Mucosa of rectum (tissue), 2 donors: ENCODE results near the gene INSM1.

ENCODE experiments used
- H3K27ac ChIP-seq, 2 donors: one replicate each; pipeline ENCODE4 v1.7.0; 2013; ENCODE audit warnings: inconsistent platforms in 2 of 2, low read depth in 2 of 2, low read length in 2 of 2
- H3K27me3 ChIP-seq, 2 donors: one replicate each; pipeline ENCODE4 v1.7.0; 2013; ENCODE audit warnings: low read length in 2 of 2; ENCODE audit not compliant: control insufficient read depth in 2 of 2, insufficient read depth in 2 of 2
- H3K36me3 ChIP-seq, 2 donors: one replicate each; pipeline ENCODE4 v1.7.0; 2013; ENCODE audit warnings: low read length in 2 of 2; ENCODE audit not compliant: control insufficient read depth in 2 of 2, insufficient read depth in 2 of 2
- H3K4me1 ChIP-seq, 2 donors: one replicate each; pipeline ENCODE4 v1.7.0; 2013; ENCODE audit warnings: low read length in 2 of 2, mild to moderate bottlenecking in 1 of 2; ENCODE audit not compliant: control insufficient read depth in 2 of 2, insufficient read depth in 2 of 2
- H3K4me3 ChIP-seq, 2 donors: one replicate each; pipeline ENCODE4 v1.7.0; 2013; ENCODE audit warnings: low read length in 2 of 2
- H3K9ac ChIP-seq, 2 donors: one replicate each; pipeline ENCODE4 v1.7.0; 2013; ENCODE audit warnings: low read length in 2 of 2, low read depth in 1 of 2, mild to moderate bottlenecking in 1 of 2
- H3K9me3 ChIP-seq, 2 donors: one replicate each; pipeline ENCODE4 v1.7.0; 2013; ENCODE audit warnings: low read length in 2 of 2; ENCODE audit not compliant: control insufficient read depth in 2 of 2
- donor health status: healthy.
- donor health status: Normal muscosa, but diverticular disease.

The INSM1 gene

GRCh38 chr20:20405623-20406022, 37.7 kb downstream of the INSM1 start:
- Histone ChIP-seq H3K4me3 (no peak overlapping the region), H3K36me3 (peaks cover 5 to 6% of the 10 kb centered on the region in 2 donors), H3K27ac (no peak overlapping the region), H3K27me3 (no peaks in the 10 kb centered on the region), H3K4me1 (no peaks in the 10 kb centered on the region), H3K9ac (no peak overlapping the region), H3K9me3 (no peaks in the 10 kb centered on the region)

- no peak overlapping the region for H3K27ac ChIP-seq
These were observed 38.4 kb downstream of the INSM1 start for GRCh38 chr20:20406306-20406705.

DNA sequence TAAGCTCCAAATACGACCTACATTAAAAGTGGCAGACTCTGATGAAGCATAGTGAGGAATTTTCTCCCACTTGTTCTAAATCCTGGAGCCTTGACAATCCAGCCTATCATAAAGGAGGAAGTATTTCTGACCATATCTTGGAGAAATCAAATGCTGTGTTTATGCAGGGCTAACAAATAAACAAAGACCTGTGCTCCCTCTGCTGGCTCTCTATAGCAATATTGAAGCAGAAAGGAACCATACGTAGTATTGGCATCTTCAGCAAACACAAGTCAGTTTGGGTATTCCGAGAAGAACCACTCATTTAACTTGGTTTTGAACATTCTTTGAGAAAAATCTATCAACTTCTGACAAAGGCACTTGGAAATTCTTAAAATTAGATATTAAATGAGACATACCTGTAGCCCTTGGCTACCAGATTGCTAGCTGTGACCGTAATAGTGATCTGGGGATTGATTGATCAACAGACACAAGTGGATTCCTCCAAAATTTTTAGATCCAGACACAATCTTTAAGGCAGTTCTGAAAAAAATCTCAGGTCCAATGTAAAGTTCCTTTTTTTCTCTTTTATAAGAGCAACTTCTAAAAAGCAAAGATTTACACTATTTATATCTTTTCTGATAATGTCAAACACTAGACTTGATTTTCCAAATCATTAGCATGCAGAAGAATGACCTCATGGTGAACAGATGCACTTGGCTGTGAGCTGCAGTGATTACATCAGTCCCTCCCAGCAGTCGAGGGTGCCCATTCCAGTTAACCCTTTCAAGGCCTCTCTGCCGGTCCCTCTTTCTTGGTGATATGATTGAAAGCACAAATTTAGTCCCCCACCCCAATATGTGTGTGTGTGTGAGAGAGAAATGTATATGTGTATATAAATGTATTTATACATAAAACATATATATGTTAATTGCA, 40.2 kb downstream of the INSM1 start:
- H3K9me3 ChIP-seq = no peaks in the 10 kb centered on the region
- no peak overlapping the region for H3K4me3 ChIP-seq
- H3K27me3 ChIP-seq = no peaks in the 10 kb centered on the region
- H3K9ac ChIP-seq = no peak overlapping the region
- H3K27ac ChIP-seq = no peak overlapping the region
- peaks cover 2 to 4% of the 10 kb centered on the region in 2 donors for H3K36me3 ChIP-seq
- no peaks in the 10 kb centered on the region for H3K4me1 ChIP-seq

More at GRCh38 chr20:20406306-20406705, 38.4 kb downstream of the INSM1 start:
- H3K4me3 ChIP-seq = no peak overlapping the region
- H3K9ac ChIP-seq = no peak overlapping the region
- H3K36me3 ChIP-seq = peaks cover 5% of the 10 kb centered on the region in 2 donors
- H3K4me1 ChIP-seq = no peaks in the 10 kb centered on the region
- no peaks in the 10 kb centered on the region for H3K9me3 ChIP-seq
- no peaks in the 10 kb centered on the region for H3K27me3 ChIP-seq

DNA sequence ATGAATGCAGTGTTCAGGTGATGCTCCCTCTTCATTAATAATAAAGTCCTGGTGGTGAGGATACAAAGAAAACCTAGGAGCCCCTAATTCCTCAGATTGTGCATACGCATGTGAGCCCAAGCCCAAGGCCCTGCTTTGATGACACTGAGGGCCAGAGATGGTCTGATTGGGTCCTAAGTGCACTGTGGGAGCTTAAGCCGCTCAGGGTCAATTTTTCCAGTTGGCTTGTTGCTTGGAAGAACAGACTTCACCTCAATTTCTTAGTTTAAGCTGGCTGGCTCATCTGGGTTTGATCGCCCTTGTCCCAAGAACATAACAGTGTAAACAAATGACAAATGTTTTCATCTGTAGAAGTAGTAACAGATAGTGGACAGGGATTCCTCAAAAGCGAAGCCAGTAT, 41.4 kb downstream of the INSM1 start:
- Histone ChIP-seq H3K9me3 (no peaks in the 10 kb centered on the region), H3K4me3 (no peak overlapping the region), H3K9ac (no peak overlapping the region), H3K36me3 (peaks cover 0 to 4% of the 10 kb centered on the region in 2 donors), H3K4me1 (no peaks in the 10 kb centered on the region), H3K27ac (no peak overlapping the region), H3K27me3 (no peaks in the 10 kb centered on the region)

DNA sequence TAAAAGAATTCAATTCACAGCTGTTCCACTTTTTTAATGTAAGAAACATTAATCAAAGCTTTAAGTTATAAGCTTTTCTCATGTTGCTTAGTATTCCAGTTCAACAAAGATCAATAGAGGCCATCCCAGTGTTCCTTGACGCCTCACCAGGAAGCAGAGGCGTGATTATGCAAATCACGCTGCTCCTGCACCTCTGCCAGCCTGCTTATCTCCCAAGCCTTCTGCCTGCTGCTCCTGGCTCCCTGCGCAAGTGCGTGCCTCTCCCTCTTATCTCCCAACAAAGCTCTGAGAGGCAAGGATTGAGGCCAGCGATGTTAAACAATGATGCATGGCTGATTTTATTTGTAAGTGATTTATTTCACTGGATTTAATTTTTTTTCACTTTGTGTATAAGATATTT, 42.8 kb downstream of the INSM1 start:
- no peaks in the 10 kb centered on the region for H3K4me1 ChIP-seq

DNA sequence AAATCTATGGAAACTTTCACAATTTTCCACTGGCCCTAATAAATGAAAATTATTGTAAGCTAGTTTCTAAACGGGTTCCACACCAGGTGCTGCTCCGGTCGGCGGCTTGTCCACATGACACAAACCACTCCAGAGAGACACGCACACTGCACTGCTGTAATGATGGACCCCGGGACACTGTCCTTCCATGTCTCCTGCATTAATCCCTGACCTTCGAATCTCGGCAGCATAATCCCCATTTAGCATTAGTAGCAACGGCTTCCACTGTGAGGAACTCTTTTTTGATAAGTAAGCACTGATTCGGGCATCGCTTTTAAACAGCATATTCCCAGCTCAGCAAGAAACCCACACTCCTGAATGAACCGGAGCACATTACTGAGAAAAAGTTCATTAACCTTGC, 43.5 kb downstream of the INSM1 start:
- Histone ChIP-seq H3K27ac (no peak overlapping the region), H3K4me3 (no peak overlapping the region)

More for the DNA sequence above, 42.8 kb downstream of the INSM1 start:
- Histone ChIP-seq H3K9me3 (no peaks in the 10 kb centered on the region), H3K9ac (no peak overlapping the region), H3K27me3 (no peaks in the 10 kb centered on the region), H3K27ac (no peak overlapping the region), H3K4me3 (no peak overlapping the region), H3K36me3 (peaks cover 0 to 4% of the 10 kb centered on the region in 2 donors)

GRCh38 chr20:20411836-20412235, 43.9 kb downstream of the INSM1 start:
- H3K36me3 ChIP-seq = peaks cover 0 to 4% of the 10 kb centered on the region in 2 donors
- no peak overlapping the region for H3K4me3 ChIP-seq
- H3K27ac ChIP-seq = no peak overlapping the region
- no peaks in the 10 kb centered on the region for H3K27me3 ChIP-seq
- no peaks in the 10 kb centered on the region for H3K4me1 ChIP-seq
- H3K9me3 ChIP-seq = no peaks in the 10 kb centered on the region
- H3K9ac ChIP-seq = no peak overlapping the region

More for the DNA sequence above, 43.5 kb downstream of the INSM1 start:
- H3K36me3 ChIP-seq = peaks cover 0 to 4% of the 10 kb centered on the region in 2 donors
- H3K9ac ChIP-seq = no peak overlapping the region
- H3K4me1 ChIP-seq = no peaks in the 10 kb centered on the region
- H3K27me3 ChIP-seq = no peaks in the 10 kb centered on the region
- no peaks in the 10 kb centered on the region for H3K9me3 ChIP-seq

DNA sequence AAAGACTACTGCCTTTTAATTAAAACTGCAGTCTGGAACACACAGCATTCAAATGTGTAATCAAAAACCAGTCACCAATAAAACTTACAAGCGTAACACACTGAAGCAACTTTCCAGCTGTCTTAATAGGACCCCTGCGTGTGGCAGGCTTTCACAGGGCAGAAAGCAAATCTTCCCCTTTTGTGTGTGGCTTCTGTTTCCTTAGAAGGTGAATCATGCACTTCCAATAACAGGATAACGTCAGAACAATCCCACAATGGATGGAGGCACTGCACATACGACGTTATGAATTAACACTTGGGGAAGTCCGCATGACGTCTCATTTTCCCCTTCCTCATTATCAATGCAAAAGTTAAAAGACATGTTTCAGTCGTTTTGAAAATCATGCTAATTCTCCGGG, 44.8 kb downstream of the INSM1 start:
- Histone ChIP-seq H3K36me3 (peaks cover 0 to 4% of the 10 kb centered on the region in 2 donors), H3K9ac (no peak overlapping the region), H3K27ac (no peak overlapping the region), H3K27me3 (no peaks in the 10 kb centered on the region), H3K4me1 (no peaks in the 10 kb centered on the region), H3K4me3 (no peak overlapping the region), H3K9me3 (no peaks in the 10 kb centered on the region)

DNA sequence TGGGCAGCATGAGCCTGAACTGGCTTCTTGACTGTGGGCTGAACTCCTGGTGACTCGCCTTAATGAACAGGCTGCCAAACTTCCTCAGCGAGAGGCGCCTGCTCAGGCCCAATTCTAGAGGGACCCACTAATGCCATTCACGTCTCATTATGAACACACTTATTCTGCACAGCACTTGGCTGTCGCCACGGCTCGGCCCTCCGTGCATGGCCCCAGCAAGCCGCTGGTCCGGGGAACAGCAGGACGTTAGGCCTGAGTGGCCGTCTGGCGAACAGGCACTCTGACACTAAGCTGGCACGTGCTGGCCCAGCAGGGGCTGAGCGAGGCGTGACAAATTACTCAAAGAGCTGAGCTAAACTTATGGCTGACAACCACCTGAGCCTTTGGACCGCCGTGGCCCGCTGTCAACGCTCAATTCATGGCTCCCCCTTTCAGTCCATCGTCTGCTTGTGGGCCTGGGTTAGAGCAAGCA, 45.9 kb downstream of the INSM1 start:
- no peaks in the 10 kb centered on the region for H3K4me1 ChIP-seq
- no peaks in the 10 kb centered on the region for H3K9me3 ChIP-seq
- H3K4me3 ChIP-seq = no peak overlapping the region
- H3K36me3 ChIP-seq = peaks cover 0 to 4% of the 10 kb centered on the region in 2 donors
- no peak overlapping the region for H3K27ac ChIP-seq
- H3K27me3 ChIP-seq = no peaks in the 10 kb centered on the region
- H3K9ac ChIP-seq = no peak overlapping the region

DNA sequence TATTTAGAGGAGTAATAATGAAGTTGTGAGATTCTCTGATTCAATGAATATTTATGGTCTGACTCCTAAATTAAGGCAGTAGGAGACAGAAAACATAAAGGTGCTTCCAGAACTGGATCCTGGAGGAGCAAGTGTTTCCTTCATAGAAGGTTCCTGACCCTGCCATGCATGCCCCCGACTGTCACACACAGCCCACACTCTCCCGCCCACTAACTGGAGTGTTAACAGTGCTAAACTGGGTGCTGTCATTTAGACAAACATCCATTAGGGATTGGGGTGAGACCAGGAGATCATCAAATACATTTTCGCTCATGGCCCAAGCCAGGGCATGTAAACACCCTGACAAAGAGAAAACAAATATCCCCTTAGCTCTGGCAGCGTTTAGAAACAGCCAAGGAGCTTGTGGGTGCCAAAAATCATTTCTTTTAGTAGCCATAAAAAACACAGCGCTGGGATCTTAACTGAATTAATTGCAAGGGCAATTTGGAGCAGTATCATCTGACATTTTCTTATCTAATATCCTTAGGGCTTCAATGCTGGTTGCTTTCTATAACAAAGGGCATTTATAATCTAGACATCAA, 46.8 kb downstream of the INSM1 start:
- no peaks in the 10 kb centered on the region for H3K27me3 ChIP-seq
- no peak overlapping the region for H3K4me3 ChIP-seq
- no peak overlapping the region for H3K9ac ChIP-seq
- no peaks in the 10 kb centered on the region for H3K4me1 ChIP-seq
- H3K9me3 ChIP-seq = no peaks in the 10 kb centered on the region
- H3K36me3 ChIP-seq = peaks cover 0 to 4% of the 10 kb centered on the region in 2 donors
- H3K27ac ChIP-seq = no peak overlapping the region
